ENCODE results near the gene PLA2G5.

PLA2G5 gene

GRCh38 chr1:20112279-20113000, 42.4 kb downstream of the PLA2G5 start:
- DNase-seq (ENCODE audit: extremely low spot score) = no peak
- TF ChIP-seq HDGF (IDR thresholded peaks at IDR 0.05; ENCODE audit: borderline replicate concordance) (no peak), SP1 (IDR thresholded peaks at IDR 0.05) (no peak), LEF1 (IDR thresholded peaks at IDR 0.05; ENCODE audit: borderline replicate concordance) (no peak), ARNT (IDR thresholded peaks at IDR 0.05) (no peak), FOXM1 (IDR thresholded peaks at IDR 0.05; ENCODE audit: borderline replicate concordance) (no peak), CTBP1 (IDR thresholded peaks at IDR 0.05; ENCODE audit: borderline replicate concordance) (no peak), NFRKB (IDR thresholded peaks at IDR 0.05) (no peak), ZNF384 (IDR thresholded peaks at IDR 0.05) (no peak), FOXK2 (IDR thresholded peaks at IDR 0.05) (no peak), BHLHE40 (IDR thresholded peaks at IDR 0.05; ENCODE audit: borderline replicate concordance) (no peak)
- TF ChIP-seq, protein P1, sequence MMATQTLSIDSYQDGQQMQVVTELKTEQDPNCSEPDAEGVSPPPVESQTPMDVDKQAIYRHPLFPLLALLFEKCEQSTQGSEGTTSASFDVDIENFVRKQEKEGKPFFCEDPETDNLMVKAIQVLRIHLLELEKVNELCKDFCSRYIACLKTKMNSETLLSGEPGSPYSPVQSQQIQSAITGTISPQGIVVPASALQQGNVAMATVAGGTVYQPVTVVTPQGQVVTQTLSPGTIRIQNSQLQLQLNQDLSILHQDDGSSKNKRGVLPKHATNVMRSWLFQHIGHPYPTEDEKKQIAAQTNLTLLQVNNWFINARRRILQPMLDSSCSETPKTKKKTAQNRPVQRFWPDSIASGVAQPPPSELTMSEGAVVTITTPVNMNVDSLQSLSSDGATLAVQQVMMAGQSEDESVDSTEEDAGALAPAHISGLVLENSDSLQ (IDR thresholded peaks at IDR 0.05) = no peak
- CTCF ChIA-PET = no interaction called here
- POLR2A ChIA-PET = no interaction called here

DNA sequence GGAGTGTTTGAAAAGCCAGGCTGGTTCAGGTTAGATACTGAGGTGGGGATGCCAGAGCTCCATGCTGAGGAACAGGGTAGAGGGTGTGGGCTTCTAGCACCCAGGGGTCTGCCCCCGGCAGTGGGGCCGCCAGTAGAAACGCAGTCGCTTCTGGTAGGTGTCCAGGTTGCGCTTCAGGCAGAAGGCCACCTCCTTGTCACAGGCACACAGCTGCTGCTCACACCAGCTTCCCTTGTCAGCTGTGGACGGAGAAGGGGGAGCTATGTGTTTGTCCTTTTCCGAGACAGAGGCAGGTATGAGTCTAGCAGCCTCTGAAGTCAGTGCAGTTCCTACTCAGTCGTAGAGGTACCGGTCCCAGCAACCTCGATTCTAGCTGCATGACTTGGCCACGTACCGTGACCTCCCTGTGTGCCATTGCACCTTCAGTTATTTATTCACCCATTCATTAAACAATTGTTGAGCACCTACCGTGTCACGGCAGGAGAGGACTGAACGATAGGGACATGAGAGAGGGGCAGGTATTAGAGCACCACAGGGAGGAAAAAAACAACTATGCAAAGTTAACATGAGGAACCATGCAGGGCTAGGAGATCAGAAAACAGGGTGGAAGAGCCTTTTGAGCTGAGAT, 44.1 kb downstream of the PLA2G5 start:
- ChIA-PET CTCF (no interaction called here), POLR2A (no interaction called here)
- TF ChIP-seq FOXA1 (IDR thresholded peaks at IDR 0.05) = no peak
- TF ChIP-seq SP1 (IDR thresholded peaks at IDR 0.05) = no peak
- TF ChIP-seq ELF4 (IDR thresholded peaks at IDR 0.05) = no peak
- TF ChIP-seq HDGF (IDR thresholded peaks at IDR 0.05; ENCODE audit: borderline replicate concordance) = no peak
- no peak for TF ChIP-seq ZNF384 (IDR thresholded peaks at IDR 0.05)
- TF ChIP-seq BHLHE40 (IDR thresholded peaks at IDR 0.05; ENCODE audit: borderline replicate concordance) = no peak
- no peak for DNase-seq (ENCODE audit: extremely low spot score)

DNA sequence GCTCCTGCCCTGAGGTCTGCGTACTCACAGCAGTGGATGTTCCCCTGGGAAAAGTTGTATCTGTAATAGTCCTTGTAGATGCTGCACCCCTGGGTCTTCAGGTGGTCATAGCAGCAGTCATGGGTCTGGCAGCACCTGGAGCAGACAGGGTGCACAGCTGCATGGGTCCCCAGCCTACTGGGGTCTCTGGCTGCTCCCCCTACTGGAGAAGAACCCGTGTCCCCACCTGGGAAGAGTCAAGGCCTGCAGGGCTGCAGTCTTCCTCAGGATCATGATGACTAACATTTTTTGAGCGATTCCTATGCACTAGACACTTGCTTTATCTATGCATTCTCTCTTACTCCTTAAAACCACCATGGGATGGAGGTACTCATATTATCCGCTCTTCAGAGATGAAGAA, 45.5 kb downstream of the PLA2G5 start:
- POLR2A ChIA-PET = no interaction called here
- no peak for DNase-seq (ENCODE audit: extremely low spot score)
- CTCF ChIA-PET = no interaction called here
- TF ChIP-seq LEF1 (IDR thresholded peaks at IDR 0.05; ENCODE audit: borderline replicate concordance) (no peak), CTBP1 (IDR thresholded peaks at IDR 0.05; ENCODE audit: borderline replicate concordance) (no peak), TARDBP (IDR thresholded peaks at IDR 0.05) (no peak), FOXK2 (IDR thresholded peaks at IDR 0.05) (no peak), ZNF384 (IDR thresholded peaks at IDR 0.05) (no peak), SUZ12 (IDR thresholded peaks at IDR 0.05) (no peak), FOXM1 (IDR thresholded peaks at IDR 0.05; ENCODE audit: borderline replicate concordance) (no peak), ARNT (IDR thresholded peaks at IDR 0.05) (no peak), ELF4 (IDR thresholded peaks at IDR 0.05) (no peak), SP1 (IDR thresholded peaks at IDR 0.05) (no peak), L3MBTL2 (conservative IDR thresholded peaks at IDR 0.05) (no peak), FOXA1 (IDR thresholded peaks at IDR 0.05) (no peak)
- TF ChIP-seq, protein P1 (IDR thresholded peaks at IDR 0.05) = no peak

GRCh38 chr1:20115916-20116315, 45.9 kb downstream of the PLA2G5 start:
- ChIA-PET CTCF (no interaction called here), POLR2A (no interaction called here)
- no peak for DNase-seq (ENCODE audit: extremely low spot score)
- TF ChIP-seq FOXA1 (IDR thresholded peaks at IDR 0.05) (no peak), ZNF384 (IDR thresholded peaks at IDR 0.05) (no peak)

- no peak for TF ChIP-seq NFRKB (IDR thresholded peaks at IDR 0.05)
- no peak for TF ChIP-seq L3MBTL2 (conservative IDR thresholded peaks at IDR 0.05)
- TF ChIP-seq ZNF384 (IDR thresholded peaks at IDR 0.05) = no peak
- no peak for TF ChIP-seq CTBP1 (IDR thresholded peaks at IDR 0.05; ENCODE audit: borderline replicate concordance)
- no peak for TF ChIP-seq SP1 (IDR thresholded peaks at IDR 0.05)
- no peak for TF ChIP-seq FOXM1 (IDR thresholded peaks at IDR 0.05; ENCODE audit: borderline replicate concordance)
- no peak for TF ChIP-seq HDGF (IDR thresholded peaks at IDR 0.05; ENCODE audit: borderline replicate concordance)
- CTCF ChIA-PET = no interaction called here
- POLR2A ChIA-PET = no interaction called here
- DNase-seq (ENCODE audit: extremely low spot score) = no peak
Observed at GRCh38 chr1:20117236-20117635, 47.2 kb downstream of the PLA2G5 start.

GRCh38 chr1:20119347-20119746, 49.4 kb downstream of the PLA2G5 start, which contains the start of gene PLA2G2D:
TSS of gene PLA2G2D (minus strand) at chr1:20119536. CDS start at chr1:20119498, 38 bp downstream.
- TF ChIP-seq HDGF (IDR thresholded peaks at IDR 0.05; ENCODE audit: borderline replicate concordance) (no peak), SP1 (IDR thresholded peaks at IDR 0.05) (no peak), CTBP1 (IDR thresholded peaks at IDR 0.05; ENCODE audit: borderline replicate concordance) (no peak), SUZ12 (IDR thresholded peaks at IDR 0.05) (no peak), ELF4 (IDR thresholded peaks at IDR 0.05) (no peak), FOXM1 (IDR thresholded peaks at IDR 0.05; ENCODE audit: borderline replicate concordance) (no peak), FOXA1 (IDR thresholded peaks at IDR 0.05) (no peak), BHLHE40 (IDR thresholded peaks at IDR 0.05; ENCODE audit: borderline replicate concordance) (no peak), ARNT (IDR thresholded peaks at IDR 0.05) (no peak), TARDBP (IDR thresholded peaks at IDR 0.05) (no peak), ZNF384 (IDR thresholded peaks at IDR 0.05) (no peak), LEF1 (IDR thresholded peaks at IDR 0.05; ENCODE audit: borderline replicate concordance) (no peak), L3MBTL2 (conservative IDR thresholded peaks at IDR 0.05) (no peak)
- TF ChIP-seq, protein P1 (IDR thresholded peaks at IDR 0.05) = no peak
- CTCF ChIA-PET = no interaction called here
- POLR2A ChIA-PET = no interaction called here
- no peak for DNase-seq (ENCODE audit: extremely low spot score)
